GM21390 (cell line): ENCODE measurements around the gene PTGES3L.
"Not testable (repeated sequence)": the region's sequence is repeated elsewhere in the genome, so short reads cannot be mapped to it uniquely, and the experiment has no call there.

Source experiments
- ATAC-seq: cut with Tn5 transposase; IDR thresholded peaks from one replicate; pipeline ENCODE4 v1.9.1; 2021; ENCODE audit not compliant: unreplicated experiment

Gene PTGES3L

DNA sequence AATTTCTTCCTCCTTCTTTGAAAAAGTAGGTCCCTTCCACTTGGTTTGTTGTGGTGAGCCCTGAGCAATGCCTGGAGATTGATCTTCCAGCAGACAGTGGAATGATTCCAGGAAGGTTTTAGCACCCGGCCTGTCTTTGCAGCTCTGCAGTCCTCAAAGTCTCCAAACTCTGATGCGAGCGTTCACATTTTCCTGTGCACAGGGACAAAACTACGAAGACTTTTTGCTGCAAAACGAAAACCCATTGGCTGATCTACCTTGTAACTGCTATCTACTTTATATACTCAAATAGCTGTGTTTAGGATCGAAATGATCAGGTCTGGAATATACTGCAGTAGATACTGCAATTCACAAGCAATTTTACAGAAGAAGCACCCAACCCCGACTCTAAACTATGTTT, 57.6 kb downstream of the PTGES3L start:
- ATAC-seq, result no peak

DNA sequence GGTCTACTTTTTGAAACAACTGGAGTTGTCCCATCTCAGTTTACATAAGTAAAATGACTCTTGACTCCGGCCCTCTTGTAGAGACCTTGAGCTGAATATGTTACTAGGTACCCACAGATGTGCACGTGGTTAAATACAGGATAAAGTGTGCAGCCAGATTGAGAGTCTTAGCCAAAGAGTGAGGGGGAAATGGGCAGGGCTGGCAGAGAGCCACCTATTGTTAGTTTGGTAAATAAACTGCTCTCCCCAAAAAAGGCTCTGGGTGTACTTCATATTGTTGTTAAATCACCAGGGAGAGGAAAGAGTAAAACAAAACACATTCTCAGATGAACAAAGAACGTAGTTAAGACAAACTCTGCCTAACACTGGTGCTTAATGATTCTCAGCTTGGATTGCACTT, 59.0 kb downstream of the PTGES3L start:
- no peak for ATAC-seq

DNA sequence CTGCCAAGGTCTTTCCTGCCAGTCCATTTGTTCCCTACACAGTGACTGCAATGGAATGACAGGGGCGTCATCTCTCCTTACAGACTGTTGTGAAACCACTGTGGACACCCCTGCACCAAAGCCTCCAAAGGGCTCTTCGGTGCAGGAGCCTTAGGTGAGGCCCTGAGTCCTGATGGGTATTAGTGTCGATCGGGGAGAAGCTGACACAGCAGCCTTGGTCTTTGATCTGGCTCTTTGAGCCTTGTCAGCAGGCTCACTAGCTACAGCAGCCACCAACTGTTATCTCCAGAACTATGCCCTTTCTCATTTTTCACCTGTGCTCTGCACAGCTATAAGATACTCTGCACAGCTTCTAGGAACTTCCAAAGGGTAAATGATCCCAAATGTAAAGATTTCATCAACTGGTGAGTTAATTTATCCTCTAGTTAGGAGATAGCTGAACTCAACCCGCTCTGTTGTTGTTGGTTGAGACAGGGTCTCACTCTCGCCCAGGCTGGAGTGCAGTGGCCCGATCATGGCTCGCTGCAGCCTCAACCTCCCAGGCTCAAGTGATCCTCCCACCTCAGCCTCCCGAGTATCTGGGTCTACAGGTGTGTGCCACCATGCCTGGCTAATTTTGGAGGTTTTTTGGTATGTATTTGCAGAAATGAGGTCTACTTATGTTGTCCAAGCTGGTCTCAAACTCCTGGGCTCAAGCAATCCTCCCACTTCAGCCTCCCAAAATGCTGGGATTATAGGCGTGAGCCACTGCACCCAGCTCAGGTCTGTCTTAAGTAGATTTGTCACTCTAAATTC, 59.6 kb downstream of the PTGES3L start:
- ATAC-seq, result no peak

DNA sequence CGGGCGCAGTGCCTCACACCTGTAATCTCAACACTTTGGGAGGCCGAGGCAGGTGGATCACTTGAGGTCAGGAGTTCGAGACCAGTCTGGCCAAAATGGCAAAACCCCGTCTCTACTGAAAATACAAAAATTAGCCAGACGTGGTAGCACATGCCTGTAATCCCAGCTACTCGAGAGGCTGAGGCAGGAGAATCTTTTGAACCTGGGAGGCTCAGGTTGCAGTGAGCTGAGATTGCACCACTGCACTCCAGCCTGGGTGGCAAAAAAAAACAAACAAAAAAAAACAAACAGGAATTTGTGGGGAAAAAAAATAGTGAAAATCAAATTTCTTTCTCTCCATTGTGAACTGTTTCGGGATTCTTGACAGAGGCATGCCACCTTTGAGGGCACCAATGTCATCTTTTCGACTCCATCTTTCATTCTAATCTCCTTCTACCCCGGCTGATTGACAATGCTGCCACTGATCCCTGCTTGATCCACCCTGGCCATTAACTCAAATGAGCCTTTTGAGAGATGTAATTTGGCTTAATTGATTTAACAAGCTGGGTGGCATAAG, 60.3 kb downstream of the PTGES3L start:
- ATAC-seq, result not testable (repeated sequence)

DNA sequence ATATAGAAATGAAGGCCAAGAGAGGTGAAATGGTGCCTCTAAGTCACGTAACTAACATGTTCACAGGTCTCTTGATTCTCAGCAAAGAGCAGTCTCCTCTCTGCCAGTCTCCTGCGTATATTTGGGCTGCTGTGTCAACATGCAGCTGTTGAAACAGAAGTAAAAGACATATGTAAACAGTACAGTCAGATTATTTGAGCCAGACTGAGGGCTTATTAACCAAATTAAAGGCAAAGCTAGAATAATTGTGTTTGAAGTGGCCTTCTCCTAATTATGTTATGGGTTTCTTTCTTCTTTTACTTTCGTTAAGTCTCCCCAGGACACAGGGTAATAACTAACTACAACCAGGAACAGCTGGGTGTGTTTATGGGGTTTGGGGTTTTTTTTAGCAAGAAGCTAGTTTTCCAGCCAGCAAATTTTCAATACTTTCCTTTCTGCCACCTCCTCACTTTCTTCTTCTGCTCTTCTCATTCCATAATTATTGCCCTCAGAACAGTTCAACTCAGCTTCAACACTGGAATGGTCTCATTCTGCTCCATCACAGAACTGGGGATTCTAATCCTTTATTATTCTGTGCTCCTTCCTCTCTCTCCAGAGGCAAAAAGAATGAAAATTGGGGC, 60.9 kb downstream of the PTGES3L start:
- ATAC-seq, result no peak
